Activated B cell treated with CpG ODN at 0.5 μM for 24 hours (primary cell): ENCODE measurements around the gene C11orf87. TPM values are rescaled to one million over a fixed set of nuclear protein-coding genes. Genes with fewer than 3 reads are reported as not detected.

Source experiments
- ATAC-seq: fragments of 200-7000 bp; cut with Tn5 transposase; one replicate; pipeline ENCODE4 v1.10.0; 2021; ENCODE audit warnings: low read depth, mild to moderate bottlenecking, moderate library complexity
- CTCF ChIA-PET: fragments of 350-600 bp; sonication (Branson Sonifier 250); formaldehyde crosslinking; loops from one replicate; lab custom pipeline; 2021; ENCODE audit warnings: antibody characterized with exemption; lab: Charles Lee
- POLR2A ChIA-PET: fragments of 350-600 bp; sonication (Branson Sonifier 250); formaldehyde crosslinking; loops from one replicate; lab custom pipeline; 2021; ENCODE audit warnings: antibody characterized with exemption; lab: Charles Lee
- DNase-seq: peaks from one replicate; pipeline ENCODE4 v3.0.0; 2022
- H3K27ac Mint-ChIP-seq: one replicate; pipeline ENCODE4 v1.8.0; 2020; ENCODE audit warnings: mixed read lengths
- H3K27me3 Mint-ChIP-seq: one replicate; pipeline ENCODE4 v1.8.0; 2021; ENCODE audit warnings: mixed read lengths
- H3K36me3 Mint-ChIP-seq: one replicate; pipeline ENCODE4 v1.8.0; 2021; ENCODE audit warnings: low read depth, mixed read lengths
- H3K4me1 Mint-ChIP-seq: one replicate; pipeline ENCODE4 v1.8.0; 2021; ENCODE audit warnings: mixed read lengths
- H3K4me3 Mint-ChIP-seq: one replicate; pipeline ENCODE4 v1.8.0; 2020; ENCODE audit warnings: mild to moderate bottlenecking, mixed read lengths
- H3K9me3 Mint-ChIP-seq: one replicate; pipeline ENCODE4 v1.8.0; 2020; ENCODE audit warnings: mixed read lengths
- CTCF ChIP-seq: fragments of 200-600 bp; IDR thresholded peaks from one replicate; pipeline ENCODE4 v1.8.0; 2022; ENCODE audit warnings: antibody characterized with exemption, mild to moderate bottlenecking
- intact Hi-C: fragments of 100-400 bp; cut with micrococcal nuclease; formaldehyde crosslinking; loops from one replicate; pipeline ENCODE4 v1.15.1; 2024
- total RNA-seq: library from RNA; stranded (reverse); gene quantifications from 2 replicates; pipeline ENCODE4 v1.2.3, GENCODE V29; 2022

C11orf87 gene
- total RNA-seq, 1 donor from 2014 or later: not detected

- Mint-ChIP-seq H3K36me3 (no peaks in the 10 kb centered on the region), H3K27ac (no peak overlapping the region), H3K4me3 (no peak overlapping the region), H3K4me1 (no peaks in the 10 kb centered on the region), H3K9me3 (no peaks in the 10 kb centered on the region), H3K27me3 (no peaks in the 10 kb centered on the region)
- ChIA-PET POLR2A (no interaction called here), CTCF (no interaction called here)
- DNase-seq (no peak), ATAC-seq (no peak)
- intact Hi-C loops: no loop called here
- no peak for TF ChIP-seq CTCF
Observed at GRCh38 chr11:109383306-109383705, 38.7 kb upstream of the C11orf87 start.

- Mint-ChIP-seq H3K36me3 (no peaks in the 10 kb centered on the region), H3K27ac (no peak overlapping the region), H3K4me1 (no peaks in the 10 kb centered on the region), H3K27me3 (no peaks in the 10 kb centered on the region), H3K9me3 (no peaks in the 10 kb centered on the region), H3K4me3 (no peak overlapping the region)
- TF ChIP-seq CTCF: no peak
- ATAC-seq (no peak), DNase-seq (no peak)
- intact Hi-C loops: no loop called here
- ChIA-PET POLR2A (no interaction called here), CTCF (no interaction called here)
Observed at GRCh38 chr11:109384873-109385272, 37.1 kb upstream of the C11orf87 start.

GRCh38 chr11:109388982-109389381 is 33.0 kb upstream of the C11orf87 start:
- Mint-ChIP-seq H3K9me3 (peaks cover 2% of the 10 kb centered on the region), H3K4me1 (no peaks in the 10 kb centered on the region), H3K4me3 (no peak overlapping the region), H3K36me3 (no peaks in the 10 kb centered on the region), H3K27me3 (no peaks in the 10 kb centered on the region), H3K27ac (no peak overlapping the region)
- intact Hi-C loops: no loop called here
- ATAC-seq (no peak), DNase-seq (no peak)
- ChIA-PET CTCF (no interaction called here), POLR2A (no interaction called here)
- TF ChIP-seq CTCF: no peak

GRCh38 chr11:109390752-109391151 is 31.2 kb upstream of the C11orf87 start:
- no peaks in the 10 kb centered on the region for H3K4me1 Mint-ChIP-seq
- CTCF ChIA-PET: no interaction called here
- peaks cover 2% of the 10 kb centered on the region for H3K9me3 Mint-ChIP-seq
- DNase-seq (no peak), ATAC-seq (no peak)
- H3K27me3 Mint-ChIP-seq: no peaks in the 10 kb centered on the region
- no peak overlapping the region for H3K27ac Mint-ChIP-seq
- H3K4me3 Mint-ChIP-seq: no peak overlapping the region
- POLR2A ChIA-PET: no interaction called here
- intact Hi-C loops: no loop called here
- H3K36me3 Mint-ChIP-seq: no peaks in the 10 kb centered on the region
- no peak for TF ChIP-seq CTCF

- DNase-seq: no peak
- Mint-ChIP-seq H3K27me3 (no peaks in the 10 kb centered on the region), H3K9me3 (peaks cover 6% of the 10 kb centered on the region), H3K27ac (no peak overlapping the region), H3K4me3 (no peak overlapping the region), H3K36me3 (no peaks in the 10 kb centered on the region), H3K4me1 (no peaks in the 10 kb centered on the region)
- intact Hi-C loops: no loop called here
- no peak for TF ChIP-seq CTCF
- CTCF ChIA-PET: no interaction called here
- ATAC-seq: no peak
- POLR2A ChIA-PET: no interaction called here
Observed at GRCh38 chr11:109401545-109401944, 20.4 kb upstream of the C11orf87 start.
